Measurements from ENCODE around the gene ZDHHC14.
A peak's percentile ranks its signal among the peaks of the same experiment; 100 is the strongest.
"Not testable (repeated sequence)": the region's sequence is repeated elsewhere in the genome, so short reads cannot be mapped to it uniquely, and the experiment has no call there.

ZDHHC14 gene

DNA sequence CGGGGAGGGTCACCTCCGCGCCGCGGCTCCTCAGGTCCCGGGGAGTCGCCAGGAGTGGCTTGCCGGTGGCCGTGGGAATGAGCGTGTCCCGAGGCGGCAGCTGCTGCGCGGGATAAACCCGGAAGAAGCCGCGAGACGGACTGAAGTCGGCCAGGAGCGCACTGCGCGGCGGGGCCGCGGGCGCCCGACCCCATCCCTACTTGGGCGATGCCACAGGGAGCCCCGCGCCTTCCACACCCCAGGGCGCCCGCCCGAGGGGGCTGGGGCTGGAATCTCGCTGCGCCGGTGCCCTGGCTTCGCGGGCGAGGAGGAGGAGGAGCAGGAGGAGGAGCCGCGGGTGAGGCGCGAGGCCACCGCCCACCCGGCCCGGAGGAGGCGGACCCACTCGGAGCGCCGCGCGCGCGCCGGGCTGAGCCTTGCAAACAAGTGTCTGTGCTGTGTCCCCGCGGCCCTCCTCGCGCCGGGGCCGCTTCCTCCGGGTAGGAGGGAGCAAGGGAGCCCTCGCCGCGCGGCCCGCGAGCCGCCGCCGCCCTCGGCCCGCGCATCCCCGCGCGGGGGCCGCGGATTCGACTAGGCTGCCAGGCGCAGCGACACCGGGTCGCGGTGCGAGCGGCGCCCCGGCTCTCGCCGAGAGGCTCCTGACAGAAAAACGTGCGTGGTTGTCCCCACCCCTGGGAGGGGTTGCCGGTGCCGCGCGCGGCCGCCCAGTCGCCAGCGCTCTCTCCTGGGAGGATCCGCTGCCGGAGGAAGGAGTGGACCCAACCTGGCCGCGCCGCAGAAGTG is at the start of gene ZDHHC14:
Gene ZDHHC14, plus strand, starts transcription at position 412 of the 783 bp plus-strand sequence.
- peak; percentile 60 for DNase-seq (ENCODE audit: low spot score)
- no peak for FAIRE-seq

- FAIRE-seq = no peak
- DNase-seq (ENCODE audit: low spot score) = no peak
Measured at GRCh38 chr6:157332813-157333212, 48.2 kb upstream of the ZDHHC14 start.

DNA sequence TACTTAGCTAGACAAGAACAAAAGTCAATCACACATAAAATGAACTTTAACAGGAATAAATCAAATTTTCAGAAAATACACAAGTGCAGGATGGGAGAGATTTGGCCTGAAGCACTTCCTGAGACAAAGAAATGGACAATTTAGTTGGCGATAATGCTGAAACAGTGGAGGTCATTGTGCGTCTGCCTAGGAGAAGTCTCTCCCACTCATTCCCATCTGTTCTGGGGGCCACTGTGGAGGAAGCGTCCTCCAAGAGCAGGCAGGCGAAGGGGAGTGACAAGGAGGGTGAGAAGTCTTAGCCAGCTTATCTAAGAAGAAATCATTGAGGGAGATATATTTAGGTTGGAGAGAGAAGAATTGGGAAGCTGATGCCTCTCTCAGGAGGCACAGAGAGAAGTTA is 47.5 kb upstream of the ZDHHC14 start:
- no peak for FAIRE-seq
- DNase-seq (ENCODE audit: low spot score) = no peak

- no peak for FAIRE-seq
- DNase-seq (ENCODE audit: low spot score) = no peak
Measured at GRCh38 chr6:157333956-157334355, 47.0 kb upstream of the ZDHHC14 start.

DNA sequence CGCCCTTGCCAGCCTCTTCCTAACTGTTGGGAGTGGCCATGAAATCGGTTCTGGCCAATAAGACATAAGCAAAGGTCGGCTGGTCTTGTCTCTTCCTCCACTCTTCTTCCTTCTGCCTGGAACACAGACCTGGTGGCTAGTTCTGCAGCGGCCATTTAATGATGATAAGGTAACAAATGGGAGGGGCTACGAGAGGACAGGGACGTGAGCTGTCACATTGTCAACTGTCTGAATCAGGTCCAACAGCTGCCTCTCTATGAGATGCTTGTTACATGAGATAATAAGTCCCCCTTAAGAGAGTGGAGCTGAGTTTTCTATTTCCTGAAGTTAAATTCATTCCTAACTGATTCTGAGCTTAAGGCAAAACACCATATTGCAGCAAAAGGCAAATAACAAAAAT is 45.2 kb upstream of the ZDHHC14 start:
- no peak for FAIRE-seq

GRCh38 chr6:157337276-157337675 is 43.7 kb upstream of the ZDHHC14 start:
- not testable (repeated sequence) for DNase-seq (ENCODE audit: low spot score); FAIRE-seq

More for the DNA sequence above, 45.2 kb upstream of the ZDHHC14 start:
- DNase-seq (ENCODE audit: low spot score) = no peak

- FAIRE-seq (no peak), DNase-seq (ENCODE audit: low spot score) (no peak)
Measured at GRCh38 chr6:157337751-157338150, 43.2 kb upstream of the ZDHHC14 start.

- FAIRE-seq (no peak), DNase-seq (ENCODE audit: low spot score) (no peak)
Measured at GRCh38 chr6:157339432-157339831, 41.6 kb upstream of the ZDHHC14 start.

- DNase-seq (ENCODE audit: low spot score) = no peak
- FAIRE-seq = no peak
Measured at GRCh38 chr6:157343732-157344131, 37.3 kb upstream of the ZDHHC14 start.

DNA sequence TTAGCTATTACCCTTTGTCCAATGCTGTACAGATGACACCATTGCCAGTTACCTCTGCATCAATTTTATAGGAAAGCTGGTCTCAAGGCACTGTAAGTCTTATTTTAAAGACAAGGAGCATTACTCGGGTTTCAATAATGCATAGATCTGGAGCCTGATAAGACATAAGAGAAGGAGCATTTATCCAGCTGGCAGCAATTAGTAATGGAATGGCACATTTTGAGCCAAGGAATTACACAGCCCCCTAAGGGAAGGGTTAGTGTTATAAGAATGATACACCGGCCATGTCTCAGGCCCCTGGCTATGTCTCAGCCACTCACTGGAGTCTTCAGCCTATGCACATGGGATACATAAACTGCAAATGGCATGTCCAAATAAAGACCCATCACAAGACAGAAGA is 34.6 kb upstream of the ZDHHC14 start:
- DNase-seq (ENCODE audit: low spot score) (no peak), FAIRE-seq (no peak)

DNA sequence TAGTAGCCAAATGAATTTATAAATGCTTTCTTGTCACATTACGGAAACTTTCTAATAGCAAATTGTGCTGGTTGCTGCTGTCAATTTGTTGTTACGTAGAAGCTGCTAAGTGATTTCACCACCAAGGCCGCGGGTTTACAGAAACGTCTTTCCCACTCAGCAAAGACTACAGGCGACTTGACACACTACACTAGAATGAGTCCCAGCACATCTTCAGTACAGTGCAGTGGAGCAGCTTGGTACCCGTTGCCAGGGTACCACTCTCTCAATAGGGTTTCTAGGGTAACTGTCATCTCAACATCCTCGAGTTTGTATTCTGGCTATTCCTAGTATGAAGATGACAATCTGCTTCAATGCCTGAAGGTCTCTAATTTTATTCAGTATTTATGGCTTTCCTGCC is 22.7 kb upstream of the ZDHHC14 start:
- DNase-seq (ENCODE audit: low spot score) = no peak
- FAIRE-seq = no peak

GRCh38 chr6:157361886-157362285 is 19.1 kb upstream of the ZDHHC14 start:
- no peak for DNase-seq (ENCODE audit: low spot score)
- FAIRE-seq = no peak

DNA sequence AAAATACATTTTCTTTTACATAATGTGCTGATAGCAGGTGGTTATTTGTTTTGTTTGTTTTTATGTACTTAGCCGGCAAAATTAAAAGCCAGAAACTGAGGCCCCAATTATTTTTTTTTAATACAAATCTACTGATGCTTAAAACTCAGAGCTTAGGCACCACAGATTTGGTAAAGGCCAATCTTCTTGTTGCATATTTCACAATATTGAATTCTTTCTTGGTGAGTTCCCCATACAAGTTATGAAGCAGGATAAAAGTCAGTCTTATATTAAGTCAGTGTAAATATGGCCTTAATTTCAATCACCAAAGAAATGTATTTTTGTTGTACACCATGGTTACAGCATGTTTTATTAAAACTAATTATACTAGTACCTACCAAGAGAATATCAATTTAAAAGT is 16.3 kb upstream of the ZDHHC14 start:
- FAIRE-seq (no peak), DNase-seq (ENCODE audit: low spot score) (no peak)

DNA sequence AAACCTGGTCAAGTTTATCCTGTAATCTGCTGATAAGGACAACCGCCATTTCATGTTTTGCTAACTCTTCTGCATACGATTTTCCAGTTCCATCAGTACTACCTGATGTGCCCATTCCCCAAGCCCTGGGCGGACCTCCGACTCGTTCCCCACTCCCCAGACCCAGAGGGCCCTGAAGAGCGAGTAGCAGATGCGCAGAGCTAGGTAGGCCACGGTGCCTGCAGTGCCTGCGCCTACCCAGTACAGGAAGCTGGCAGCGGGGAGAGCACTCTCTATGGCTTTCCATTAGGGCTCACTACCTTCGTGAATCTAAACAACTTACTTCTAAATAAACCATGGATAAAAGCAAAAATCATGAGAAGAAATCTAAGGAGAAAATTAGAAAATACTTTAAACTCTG is 14.3 kb upstream of the ZDHHC14 start:
- FAIRE-seq (no peak), DNase-seq (ENCODE audit: low spot score) (no peak)

DNA sequence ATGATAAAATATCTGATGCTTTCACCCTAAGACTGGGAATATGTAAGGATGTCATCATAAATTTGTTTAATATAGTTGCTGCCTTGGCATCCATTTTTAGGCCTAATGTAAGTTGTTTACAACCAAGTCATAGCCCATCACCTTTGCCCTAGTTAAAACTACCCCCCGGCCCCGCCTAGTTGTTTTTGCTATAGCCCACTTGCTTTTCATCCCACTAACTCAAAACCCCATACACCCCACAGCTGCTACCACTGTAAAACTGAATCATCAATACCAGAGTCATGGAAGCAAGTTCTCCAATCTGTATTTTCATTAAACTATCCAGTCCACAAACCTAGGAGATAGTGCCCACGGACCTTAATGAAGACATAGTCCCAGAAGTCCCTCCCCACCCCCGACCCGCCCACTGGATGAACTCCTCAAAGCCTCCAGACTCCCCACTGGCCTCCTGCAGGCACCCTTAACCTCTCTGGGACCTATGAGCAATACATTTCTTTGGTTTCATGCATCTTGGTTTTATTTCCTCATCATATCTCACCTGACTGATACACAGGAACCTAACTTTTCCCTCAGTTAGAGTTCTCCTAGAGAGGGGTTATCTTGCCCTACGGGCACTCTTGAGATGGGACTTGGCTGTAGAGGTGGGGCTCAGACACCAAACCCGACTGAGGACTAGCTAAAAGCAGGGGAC is 12.5 kb upstream of the ZDHHC14 start:
- no peak for DNase-seq (ENCODE audit: low spot score)
- FAIRE-seq = no peak

DNA sequence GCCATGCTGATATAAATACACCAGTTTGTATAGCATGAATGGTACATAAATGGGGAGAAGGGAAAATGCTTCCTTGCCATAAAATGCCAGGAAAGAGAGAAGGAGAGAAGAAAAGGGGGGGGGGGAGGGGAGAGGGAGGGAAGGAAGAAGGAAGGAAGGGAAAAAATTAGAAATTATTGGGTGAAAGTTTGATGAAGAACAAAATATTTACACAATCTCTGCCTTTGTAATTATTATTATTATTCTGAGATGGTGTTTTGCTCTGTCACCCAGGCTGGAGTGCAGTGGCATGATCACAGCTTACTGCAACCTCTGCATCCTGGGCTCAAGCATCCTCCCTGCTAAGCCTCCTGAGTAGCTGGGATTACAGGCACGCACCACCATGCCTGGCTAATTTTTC is 10.2 kb upstream of the ZDHHC14 start:
- no peak for FAIRE-seq
- no peak for DNase-seq (ENCODE audit: low spot score)

DNA sequence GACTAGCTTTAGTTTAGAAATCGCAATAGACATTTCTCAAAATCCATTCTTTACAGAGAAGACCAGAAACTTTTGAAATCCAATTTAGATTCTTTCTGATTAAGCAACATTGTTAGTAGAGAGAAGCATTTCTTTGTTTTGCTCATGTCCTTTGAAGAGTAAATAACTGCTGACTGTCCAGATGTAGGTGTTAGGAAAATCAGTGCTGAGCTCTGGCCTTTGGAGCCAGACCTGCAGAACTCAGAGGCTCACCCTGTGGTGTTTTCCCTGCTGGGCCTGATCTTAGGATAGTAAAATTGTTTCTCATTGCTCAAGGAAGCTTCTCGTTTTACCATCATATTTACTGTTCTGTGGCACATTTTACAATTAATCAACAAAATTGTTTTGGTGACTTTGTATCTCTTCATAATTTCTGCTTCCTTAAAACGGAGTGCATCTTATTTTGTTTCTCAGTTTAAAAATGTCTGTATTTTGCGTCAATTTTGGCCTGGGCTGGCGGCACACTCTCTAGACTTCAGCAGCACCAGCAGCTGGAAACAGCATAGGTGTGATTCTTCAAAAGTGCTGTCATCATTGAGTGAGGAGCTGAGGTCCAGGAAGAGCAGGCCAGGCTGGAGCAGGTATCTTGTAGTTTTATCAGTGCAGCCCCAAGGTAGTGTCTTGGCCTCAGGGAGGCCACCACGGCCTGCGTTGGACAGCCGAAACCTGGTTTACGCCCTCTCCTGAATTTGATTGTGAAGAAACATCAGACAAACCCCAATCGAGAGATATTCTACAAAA is 8.3 kb upstream of the ZDHHC14 start:
- DNase-seq (ENCODE audit: low spot score) (no peak), FAIRE-seq (no peak)

DNA sequence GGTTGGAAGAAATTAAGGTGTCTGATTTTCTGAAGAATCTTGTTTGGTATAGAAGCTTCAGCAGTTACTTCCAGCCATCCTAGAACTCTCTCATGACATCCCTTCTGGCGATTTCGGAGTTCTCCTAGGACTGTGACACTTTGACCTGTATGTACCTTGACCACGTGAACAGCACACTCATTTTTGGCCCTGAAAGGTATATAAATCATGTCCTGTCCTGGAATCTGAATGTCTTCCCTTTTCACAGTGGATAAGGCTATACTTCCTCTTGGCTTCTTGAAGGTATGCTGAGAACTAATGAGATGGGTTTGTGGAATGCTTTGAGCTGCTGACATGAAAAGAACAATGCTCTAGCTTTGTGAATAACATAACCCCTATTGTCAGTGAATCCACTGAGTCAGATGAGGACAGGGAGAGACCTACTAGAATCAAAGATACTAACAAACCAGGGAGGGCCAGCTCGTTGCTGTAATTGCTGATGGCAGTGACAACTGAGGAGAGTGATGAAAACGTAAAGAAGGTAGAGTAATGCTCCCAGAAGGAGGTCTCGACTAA is 6.0 kb upstream of the ZDHHC14 start:
- no peak for DNase-seq (ENCODE audit: low spot score)
- FAIRE-seq = no peak

GRCh38 chr6:157376241-157376640 is 4.7 kb upstream of the ZDHHC14 start:
- FAIRE-seq (no peak), DNase-seq (ENCODE audit: low spot score) (no peak)

GRCh38 chr6:157376706-157377230 is 4.2 kb upstream of the ZDHHC14 start:
- DNase-seq (ENCODE audit: low spot score) = no peak
- no peak for FAIRE-seq

- peak; percentile 2 for FAIRE-seq
- DNase-seq (ENCODE audit: low spot score) = peak; percentile 75
Measured at GRCh38 chr6:157379656-157380457, 1.1 kb upstream of the ZDHHC14 start.

All from RCC 7860 (cell line).